Dermis microvascular lymphatic vessel endothelial cell (primary cell): ENCODE data around the gene RBMS1. TPM values are rescaled to one million over a fixed set of nuclear protein-coding genes. Genes with fewer than 3 reads are reported as not detected.
"Not testable (repeated sequence)": the region's sequence is repeated elsewhere in the genome, so short reads cannot be mapped to it uniquely, and the experiment has no call there.

Experiments
- DNase-seq, 2 donors: peaks; one replicate each; pipeline versions ENCODE4 v3.0.0 to v3.0.0-alpha.2; 2010; ENCODE audit warnings: low read depth in 2 of 2
- total RNA-seq: library from RNA; depleted of rRNA; stranded (reverse); fragments of >200 nt; gene quantifications from 2 replicates; pipeline ENCODE4 v1.2.1, GENCODE V29; 2014

RBMS1 gene
- total RNA-seq, 1 donor from 2014 or later, result 55.1 TPM

DNA sequence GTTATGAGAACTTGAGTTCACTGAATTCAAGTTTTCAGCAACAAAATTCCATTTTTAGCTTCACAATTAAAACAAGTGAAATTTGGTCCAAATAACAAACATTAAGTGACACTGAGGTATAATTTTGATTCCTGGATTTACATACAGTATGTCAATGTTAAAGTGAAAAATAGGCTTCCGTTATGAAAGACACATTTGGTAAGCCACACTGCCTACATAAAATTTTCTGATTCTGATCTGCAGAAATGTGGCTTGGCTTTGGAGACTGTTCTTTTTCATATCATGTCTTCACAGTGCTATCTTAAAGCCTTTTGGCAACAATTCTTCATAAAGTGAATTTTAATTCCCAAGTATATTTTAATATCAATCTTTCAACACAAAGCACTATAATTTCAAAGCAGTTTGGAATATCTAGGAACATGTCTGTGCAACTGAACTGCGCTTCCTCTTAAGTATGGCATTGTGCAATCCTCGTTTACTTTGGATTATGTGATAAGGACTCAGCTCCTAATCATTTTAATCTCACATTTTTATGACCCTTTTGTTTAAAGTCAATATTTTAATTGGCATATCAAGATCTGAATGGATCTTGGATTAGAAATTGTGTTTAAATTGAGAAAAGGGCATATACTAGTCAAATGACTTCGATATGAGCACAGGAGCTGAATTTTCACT lies 60.0 kb downstream of the RBMS1 start:
- no peak for DNase-seq

- DNase-seq, result peak; percentile 57 to 86
Observed at GRCh38 chr2:160432633-160433032, 61.0 kb downstream of the RBMS1 start.

DNA sequence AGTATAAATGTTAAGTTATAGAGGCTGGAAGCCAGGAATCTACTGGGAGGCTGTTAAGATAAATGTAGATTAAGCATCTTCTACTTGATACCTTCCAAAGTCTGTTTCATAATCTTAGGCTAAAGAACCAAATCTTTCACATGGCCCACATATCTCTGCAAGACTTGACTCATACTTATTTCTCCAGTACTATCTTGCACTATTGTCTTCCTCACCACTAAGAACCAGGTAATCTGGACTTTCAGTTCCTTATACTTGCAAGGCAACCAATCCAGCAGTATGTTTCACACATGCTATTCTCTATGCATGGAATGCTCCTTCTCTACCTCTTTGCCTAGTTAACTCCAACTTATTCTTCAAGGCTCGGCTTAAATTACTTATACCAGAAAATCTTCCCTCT lies 62.2 kb downstream of the RBMS1 start:
- no peak for DNase-seq

DNA sequence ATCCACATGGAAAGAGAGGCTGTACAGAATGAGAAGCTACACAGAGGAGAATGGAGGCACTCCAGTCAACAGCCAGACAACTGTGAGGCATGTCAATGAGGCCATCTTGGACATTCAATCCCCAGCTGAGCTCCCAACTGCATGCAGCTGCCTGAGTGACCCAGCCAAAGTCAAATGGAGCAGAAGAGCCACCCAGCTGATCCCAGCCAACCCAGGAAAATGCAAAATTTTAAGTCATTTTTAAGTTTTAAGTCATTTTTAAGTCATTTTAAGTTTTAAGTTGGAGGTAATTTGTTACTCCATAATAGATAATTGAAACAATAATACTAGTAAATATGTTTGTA lies 63.6 kb downstream of the RBMS1 start:
- DNase-seq, result no peak

DNA sequence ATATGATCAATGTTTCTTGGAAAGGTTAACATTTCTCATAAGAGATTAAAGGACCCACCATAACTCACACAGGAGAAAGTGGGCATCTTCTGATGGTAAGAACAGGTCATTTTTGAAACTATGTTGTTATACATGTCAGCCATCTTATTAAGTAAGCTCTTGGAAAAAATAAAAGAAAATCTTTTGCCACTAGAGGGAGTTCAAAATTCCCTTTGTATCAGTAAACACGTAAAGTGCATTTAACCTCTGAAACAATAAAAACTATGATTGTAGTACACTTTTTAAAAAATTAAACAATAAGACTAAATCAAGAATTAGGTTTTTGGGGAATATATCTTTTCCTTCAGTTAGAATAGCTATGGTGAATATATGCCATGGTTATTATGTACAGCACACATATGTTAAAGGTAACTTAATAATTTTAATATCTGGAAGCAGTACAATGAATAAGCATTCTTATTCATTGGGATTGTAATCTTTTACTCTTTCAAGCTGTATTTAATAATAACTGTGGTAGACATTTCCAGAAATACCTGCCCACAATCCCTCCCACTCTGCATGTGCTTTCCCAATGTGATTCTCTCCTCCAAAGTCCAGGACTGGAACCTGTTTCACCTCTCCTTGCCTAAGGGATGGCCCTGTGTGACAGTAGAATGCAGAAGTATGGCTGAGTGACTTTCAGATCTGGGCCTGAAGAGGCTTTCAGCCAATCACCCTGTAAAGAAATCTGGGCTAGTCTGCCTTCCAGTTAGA lies 64.2 kb downstream of the RBMS1 start:
- peak; percentile 68 to 77 for DNase-seq

DNA sequence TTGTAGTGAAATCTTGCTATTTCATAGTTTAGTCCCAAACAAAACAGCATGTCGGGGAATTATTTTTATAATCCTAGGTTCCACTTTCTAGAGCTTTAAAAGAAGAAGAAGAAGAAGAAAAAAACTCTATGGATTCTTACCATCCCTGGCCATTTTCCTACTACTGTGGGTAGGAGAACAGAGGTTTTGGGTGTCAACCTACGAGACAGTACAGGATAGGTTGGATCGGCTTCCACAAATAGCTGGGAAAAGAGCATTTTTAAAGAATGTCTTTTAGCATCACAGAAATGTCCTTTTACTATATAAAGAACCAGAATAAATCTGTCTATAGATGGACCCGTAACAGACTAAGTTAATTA lies 65.2 kb downstream of the RBMS1 start:
- DNase-seq, result no peak

GRCh38 chr2:160427629-160428404 lies 65.8 kb downstream of the RBMS1 start:
- DNase-seq, result peak in 1 of 2 donors; percentile 50

- DNase-seq, result no peak
Observed at GRCh38 chr2:160426604-160427003, 67.0 kb downstream of the RBMS1 start.

GRCh38 chr2:160425434-160426151 lies 68.0 kb downstream of the RBMS1 start:
- no peak for DNase-seq

DNA sequence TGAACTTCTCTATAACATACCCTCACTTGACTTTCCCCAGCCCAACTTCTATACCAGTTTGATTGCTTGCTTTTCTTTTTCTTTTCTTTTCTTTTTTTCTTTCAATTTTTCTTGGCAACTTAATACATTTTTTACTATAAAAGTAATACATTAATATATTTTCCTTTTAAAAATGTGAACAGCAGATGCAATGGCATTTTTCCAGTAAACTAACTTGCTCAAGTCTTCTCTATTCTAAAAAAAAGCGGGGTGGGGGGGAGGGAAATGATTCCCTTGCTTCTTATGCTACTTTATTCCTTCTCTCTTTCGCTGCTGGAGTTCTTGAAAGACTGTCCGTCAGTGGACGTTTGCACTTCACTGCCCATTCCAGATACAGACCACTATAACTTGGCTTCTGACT lies 70.5 kb downstream of the RBMS1 start:
- no peak for DNase-seq

GRCh38 chr2:160421646-160422501 lies 71.7 kb downstream of the RBMS1 start:
- DNase-seq, result not testable (repeated sequence)

DNA sequence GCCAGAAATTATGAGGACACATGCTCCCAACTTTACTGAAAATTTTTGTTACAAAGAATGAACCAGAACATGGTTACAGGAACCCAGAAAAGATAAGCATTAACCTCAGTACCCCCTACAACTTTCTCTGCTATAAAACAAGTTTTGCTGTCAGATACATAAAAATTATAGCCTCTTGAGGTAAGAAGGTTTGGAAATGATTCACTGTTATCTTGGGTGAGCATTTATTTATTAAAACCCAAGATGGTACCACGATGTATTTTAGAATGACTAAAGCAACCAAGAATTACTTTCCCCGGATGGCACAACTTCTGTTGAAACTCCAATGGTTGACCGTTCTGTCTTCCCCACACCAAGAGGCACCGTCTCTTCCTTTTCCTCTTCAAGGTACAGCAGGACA lies 72.9 kb downstream of the RBMS1 start:
- no peak for DNase-seq

GRCh38 chr2:160419776-160420505 lies 73.7 kb downstream of the RBMS1 start:
- peak in 1 of 2 donors; percentile 37 for DNase-seq

DNA sequence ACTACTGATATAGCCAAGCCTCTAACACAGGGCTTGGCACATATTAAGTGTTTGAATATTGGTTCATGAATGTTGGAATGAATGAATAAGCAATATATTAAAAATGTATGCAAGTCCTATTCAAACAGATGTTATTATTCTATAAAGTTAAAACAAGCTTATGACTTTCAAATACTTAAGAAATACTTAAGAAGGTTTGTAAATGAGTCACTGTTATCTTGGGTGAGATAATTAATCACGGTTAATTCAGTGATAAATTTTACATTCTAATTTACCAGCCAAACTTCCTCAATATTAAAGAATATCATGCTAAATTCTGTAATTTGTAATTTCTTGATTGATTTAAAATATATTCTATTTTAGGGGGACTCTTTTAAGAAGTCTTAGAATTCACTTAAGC lies 74.8 kb downstream of the RBMS1 start:
- no peak for DNase-seq

DNA sequence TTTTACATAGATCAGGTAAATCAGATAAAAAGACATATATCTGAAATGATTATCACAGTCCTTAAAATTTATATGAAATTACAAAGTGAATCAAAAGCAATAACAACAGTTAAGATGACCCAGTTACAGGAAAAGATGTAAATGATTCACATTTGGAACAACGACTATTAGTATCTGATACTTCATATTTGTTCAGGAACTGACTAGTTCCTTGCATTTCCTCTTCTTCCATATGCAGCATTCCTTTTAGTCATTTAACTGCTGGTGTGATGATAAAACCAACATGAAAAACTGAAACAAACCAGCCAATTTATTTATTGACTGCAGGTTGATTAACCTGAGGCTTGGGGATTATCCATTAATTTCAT lies 75.2 kb downstream of the RBMS1 start:
- DNase-seq, result peak in 1 of 2 donors; percentile 71

- peak in 1 of 2 donors; percentile 72 for DNase-seq
Observed at GRCh38 chr2:160417745-160418397, 75.7 kb downstream of the RBMS1 start.

GRCh38 chr2:160415991-160416390 lies 77.6 kb downstream of the RBMS1 start:
- DNase-seq, result no peak

GRCh38 chr2:160411955-160412354 lies 81.7 kb downstream of the RBMS1 start:
- DNase-seq, result no peak

DNA sequence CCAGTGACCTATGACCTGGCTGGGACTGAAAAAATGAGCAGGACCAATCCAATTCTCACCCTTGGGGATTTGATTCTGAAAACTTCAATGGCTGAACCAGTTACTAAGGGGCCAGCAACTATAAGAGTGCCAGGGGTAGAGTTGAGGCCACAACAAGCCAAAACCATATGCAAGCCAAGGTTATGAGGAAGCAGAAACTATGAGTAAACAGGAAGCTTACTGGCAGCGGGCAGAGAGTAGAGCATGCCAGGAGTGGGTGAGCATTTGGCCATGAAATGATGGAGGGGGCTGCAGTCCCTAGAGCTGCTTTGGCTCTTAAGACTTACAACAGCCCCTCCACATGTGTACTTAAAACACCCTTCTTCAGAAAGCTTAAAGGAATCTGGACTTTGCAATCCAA lies 82.4 kb downstream of the RBMS1 start:
- peak in 1 of 2 donors; percentile 68 for DNase-seq

GRCh38 chr2:160409480-160409879 lies 84.1 kb downstream of the RBMS1 start:
- no peak for DNase-seq
